ENCODE results near the gene DNAJB2.

The DNAJB2 gene

GRCh38 chr2:219290381-219291171 lies 11.4 kb downstream of the DNAJB2 start:
- Histone ChIP-seq H3K27ac (peak overlapping the region in 1 of 2 donors; percentile 86), H3K4me3 (no peak overlapping the region)
- TF ChIP-seq CTCF (IDR thresholded peaks at IDR 0.05), result no peak
- DNase-seq (ENCODE audit: low spot score), result peak; percentile 69

GRCh38 chr2:219291394-219291793 lies 12.2 kb downstream of the DNAJB2 start:
- peak; percentile 70 for DNase-seq (ENCODE audit: low spot score)
- Histone ChIP-seq H3K27ac (no peak overlapping the region), H3K4me3 (no peak overlapping the region)
- TF ChIP-seq CTCF (IDR thresholded peaks at IDR 0.05), result no peak

- peak; percentile 45 for DNase-seq (ENCODE audit: low spot score)
- Histone ChIP-seq H3K4me3 (no peak overlapping the region), H3K27ac (no peak overlapping the region)
- TF ChIP-seq CTCF (IDR thresholded peaks at IDR 0.05), result no peak
Measured at GRCh38 chr2:219291910-219292490, 12.8 kb downstream of the DNAJB2 start.

GRCh38 chr2:219292616-219293015 lies 13.4 kb downstream of the DNAJB2 start:
- peak; percentile 40 for DNase-seq (ENCODE audit: low spot score)

GRCh38 chr2:219293736-219294231 lies 14.6 kb downstream of the DNAJB2 start:
- H3K27ac ChIP-seq, result no peak overlapping the region
- no peak overlapping the region for H3K4me3 ChIP-seq
- peak; percentile 71 for DNase-seq (ENCODE audit: low spot score)
- TF ChIP-seq CTCF (IDR thresholded peaks at IDR 0.05), result no peak

More at GRCh38 chr2:219292616-219293015, 13.4 kb downstream of the DNAJB2 start:
- TF ChIP-seq CTCF (IDR thresholded peaks at IDR 0.05), result no peak
- Histone ChIP-seq H3K27ac (no peak overlapping the region), H3K4me3 (no peak overlapping the region)

GRCh38 chr2:219294356-219295351 lies 15.5 kb downstream of the DNAJB2 start:
- TF ChIP-seq CTCF (IDR thresholded peaks at IDR 0.05), result peak; percentile 100
- Histone ChIP-seq H3K27ac (peak overlapping the region; percentile 79 to 85), H3K4me3 (peak overlapping the region; percentile 71)
- DNase-seq (ENCODE audit: low spot score), result peak; percentile 87
